Glutamatergic neuron (in vitro differentiated cells): ENCODE measurements around the gene RAB43. TPM values are rescaled to one million over a fixed set of nuclear protein-coding genes. Genes with fewer than 3 reads are reported as not detected.

ENCODE experiments used
- DNase-seq: peaks from one replicate; pipeline ENCODE4 v3.0.0; 2022
- H3K27ac Mint-ChIP-seq: one replicate; pipeline ENCODE4 v1.8.0; 2020; ENCODE audit warnings: mild to moderate bottlenecking, mixed read lengths, inconsistent platforms; ENCODE audit not compliant: unreplicated experiment
- H3K27me3 Mint-ChIP-seq: one replicate; pipeline ENCODE4 v1.8.0; 2020; ENCODE audit warnings: mild to moderate bottlenecking, moderate library complexity, mixed read lengths, inconsistent platforms; ENCODE audit not compliant: unreplicated experiment
- H3K36me3 Mint-ChIP-seq: one replicate; pipeline ENCODE4 v1.8.0; 2020; ENCODE audit warnings: mild to moderate bottlenecking, mixed read lengths, inconsistent platforms; ENCODE audit not compliant: unreplicated experiment
- H3K4me1 Mint-ChIP-seq: one replicate; pipeline ENCODE4 v1.8.0; 2020; ENCODE audit warnings: mild to moderate bottlenecking, low read depth, mixed read lengths, inconsistent platforms; ENCODE audit not compliant: unreplicated experiment
- H3K4me3 Mint-ChIP-seq: one replicate; pipeline ENCODE4 v1.8.0; 2020; ENCODE audit warnings: mild to moderate bottlenecking, mixed read lengths, inconsistent platforms; ENCODE audit not compliant: unreplicated experiment
- H3K9me3 Mint-ChIP-seq: one replicate; pipeline ENCODE4 v1.8.0; 2020; ENCODE audit warnings: mild to moderate bottlenecking, moderate library complexity, mixed read lengths, inconsistent platforms; ENCODE audit not compliant: unreplicated experiment
- CTCF ChIP-seq: fragments of 200-600 bp; sonication (generic); IDR thresholded peaks from one replicate; pipeline ENCODE4 v1.5.0; 2021; ENCODE audit not compliant: partially characterized antibody, unreplicated experiment
- total RNA-seq: library from RNA; stranded (reverse); fragmentation: NEBNext Ultra II Directional; extraction: Animal tissue kit (Norgen Biotek cat#: 25700); gene quantifications from one replicate; pipeline ENCODE4 v1.2.1, GENCODE V29; 2021; ENCODE audit not compliant: unreplicated experiment

RAB43 gene
- total RNA-seq, 1 donor from 2014 or later, result 2.3 TPM

GRCh38 chr3:129046037-129046731 lies 75.4 kb downstream of the RAB43 start:
- Mint-ChIP-seq H3K4me3 (no peak overlapping the region), H3K36me3 (peaks cover 38% of the 10 kb centered on the region), H3K9me3 (peaks cover 12% of the 10 kb centered on the region), H3K27me3 (peaks cover 13% of the 10 kb centered on the region), H3K4me1 (no peaks in the 10 kb centered on the region), H3K27ac (no peak overlapping the region)
- DNase-seq, result no peak
- no peak for TF ChIP-seq CTCF

GRCh38 chr3:129045675-129046036 lies 75.9 kb downstream of the RAB43 start:
- peaks cover 39% of the 10 kb centered on the region for H3K36me3 Mint-ChIP-seq
- peaks cover 12% of the 10 kb centered on the region for H3K9me3 Mint-ChIP-seq
- no peak for TF ChIP-seq CTCF
- H3K27me3 Mint-ChIP-seq, result peaks cover 13% of the 10 kb centered on the region
- no peaks in the 10 kb centered on the region for H3K4me1 Mint-ChIP-seq
- H3K4me3 Mint-ChIP-seq, result no peak overlapping the region
- no peak for DNase-seq
- no peak overlapping the region for H3K27ac Mint-ChIP-seq

GRCh38 chr3:129040579-129041300 lies 80.9 kb downstream of the RAB43 start:
- Mint-ChIP-seq H3K27me3 (peaks cover 8% of the 10 kb centered on the region), H3K9me3 (peaks cover 7% of the 10 kb centered on the region), H3K27ac (no peak overlapping the region), H3K4me3 (no peak overlapping the region), H3K36me3 (peaks cover 27% of the 10 kb centered on the region), H3K4me1 (no peaks in the 10 kb centered on the region)
- DNase-seq, result no peak
- no peak for TF ChIP-seq CTCF

- H3K27ac Mint-ChIP-seq, result no peak overlapping the region
- no peak overlapping the region for H3K4me3 Mint-ChIP-seq
- H3K36me3 Mint-ChIP-seq, result peaks cover 27% of the 10 kb centered on the region
- TF ChIP-seq CTCF, result no peak
- no peaks in the 10 kb centered on the region for H3K4me1 Mint-ChIP-seq
- peaks cover 8% of the 10 kb centered on the region for H3K27me3 Mint-ChIP-seq
- DNase-seq, result no peak
- peaks cover 7% of the 10 kb centered on the region for H3K9me3 Mint-ChIP-seq
Observed at GRCh38 chr3:129040039-129040336, 81.6 kb downstream of the RAB43 start.
